Measurements from ENCODE around the gene SRSF8.
A peak's percentile ranks its signal among the peaks of the same experiment; 100 is the strongest.
"Not testable (repeated sequence)": the region's sequence is repeated elsewhere in the genome, so short reads cannot be mapped to it uniquely, and the experiment has no call there.

SRSF8 gene, protein sequence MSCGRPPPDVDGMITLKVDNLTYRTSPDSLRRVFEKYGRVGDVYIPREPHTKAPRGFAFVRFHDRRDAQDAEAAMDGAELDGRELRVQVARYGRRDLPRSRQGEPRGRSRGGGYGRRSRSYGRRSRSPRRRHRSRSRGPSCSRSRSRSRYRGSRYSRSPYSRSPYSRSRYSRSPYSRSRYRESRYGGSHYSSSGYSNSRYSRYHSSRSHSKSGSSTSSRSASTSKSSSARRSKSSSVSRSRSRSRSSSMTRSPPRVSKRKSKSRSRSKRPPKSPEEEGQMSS

GRCh38 chr11:95066716-95067038 is at the start of gene SRSF8:
TSS of gene SRSF8 (plus strand) at chr11:95066919. CDS start at chr11:95067227, 308 bp downstream.
- TF ChIP-seq MYC (IDR thresholded peaks at IDR 0.05; ENCODE audit: low read depth, low read length) = no peak
- TF ChIP-seq CTCF (IDR thresholded peaks at IDR 0.05; ENCODE audit: low read depth, low read length) = no peak
- no peak for TF ChIP-seq POLR2A (IDR thresholded peaks at IDR 0.05; ENCODE audit: extremely low read depth, insufficient read length)
- no peak for TF ChIP-seq MAX (IDR thresholded peaks at IDR 0.05; ENCODE audit: low read depth, low read length)
- no peak for DNase-seq (ENCODE audit: low read depth)
- H3K4me3 ChIP-seq (ENCODE audit: low read depth, low read length) = peak within 1 kb of the TSS; percentile 93

- not testable (repeated sequence) for H3K4me3 ChIP-seq (ENCODE audit: low read depth, low read length); DNase-seq (ENCODE audit: low read depth)
Observed at GRCh38 chr11:95021468-95021867, 45.3 kb upstream of the SRSF8 start.

DNA sequence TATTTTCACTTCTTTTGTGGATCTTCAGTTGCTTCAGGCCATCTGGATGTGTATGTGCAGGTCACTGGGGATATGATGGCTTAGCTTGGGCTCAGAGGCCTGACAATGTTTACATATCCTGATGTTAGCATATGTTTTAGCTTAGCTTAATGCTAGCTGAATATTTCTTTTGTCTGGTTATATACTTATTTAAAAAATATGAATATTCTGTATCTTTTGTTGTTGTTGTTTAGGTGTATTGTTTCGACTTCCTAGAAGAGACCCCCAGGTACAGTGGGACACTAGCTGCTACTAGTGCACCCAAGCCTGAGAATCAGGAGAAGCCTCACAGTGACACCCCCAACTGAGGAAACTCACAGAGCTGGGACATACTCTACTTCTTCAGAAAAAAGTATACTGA is 41.8 kb upstream of the SRSF8 start, which contains the start of gene KDM4E:
TSS of gene KDM4E (plus strand) at position 301 of the 400 bp plus-strand sequence. CDS start 300 bp downstream, outside the sequence.
- TF ChIP-seq CTCF (IDR thresholded peaks at IDR 0.05; ENCODE audit: low read depth, low read length) (no peak), MAX (IDR thresholded peaks at IDR 0.05; ENCODE audit: low read depth, low read length) (no peak), MYC (IDR thresholded peaks at IDR 0.05; ENCODE audit: low read depth, low read length) (no peak), POLR2A (IDR thresholded peaks at IDR 0.05; ENCODE audit: extremely low read depth, insufficient read length) (no peak)
- no peak within 1 kb of the TSS for H3K4me3 ChIP-seq (ENCODE audit: low read depth, low read length)
- no peak for DNase-seq (ENCODE audit: low read depth)

DNA sequence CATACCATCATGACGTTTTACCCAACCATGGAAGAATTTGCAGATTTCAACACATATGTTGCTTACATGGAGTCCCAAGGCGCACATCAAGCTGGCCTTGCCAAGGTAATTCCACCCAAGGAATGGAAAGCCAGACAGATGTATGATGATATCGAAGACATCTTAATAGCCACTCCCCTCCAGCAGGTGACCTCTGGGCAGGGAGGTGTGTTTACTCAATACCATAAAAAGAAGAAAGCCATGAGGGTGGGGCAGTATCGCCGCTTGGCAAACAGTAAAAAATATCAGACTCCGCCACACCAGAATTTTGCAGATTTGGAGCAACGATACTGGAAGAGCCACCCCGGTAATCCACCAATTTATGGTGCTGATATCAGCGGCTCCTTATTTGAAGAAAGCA is 41.1 kb upstream of the SRSF8 start:
- DNase-seq (ENCODE audit: low read depth); H3K4me3 ChIP-seq (ENCODE audit: low read depth, low read length): not testable (repeated sequence)

GRCh38 chr11:95028357-95028756 is 38.4 kb upstream of the SRSF8 start:
- DNase-seq (ENCODE audit: low read depth) = no peak
- no peak overlapping the region for H3K4me3 ChIP-seq (ENCODE audit: low read depth, low read length)
- TF ChIP-seq CTCF (IDR thresholded peaks at IDR 0.05; ENCODE audit: low read depth, low read length) (no peak), MAX (IDR thresholded peaks at IDR 0.05; ENCODE audit: low read depth, low read length) (no peak), POLR2A (IDR thresholded peaks at IDR 0.05; ENCODE audit: extremely low read depth, insufficient read length) (no peak), MYC (IDR thresholded peaks at IDR 0.05; ENCODE audit: low read depth, low read length) (no peak)

DNA sequence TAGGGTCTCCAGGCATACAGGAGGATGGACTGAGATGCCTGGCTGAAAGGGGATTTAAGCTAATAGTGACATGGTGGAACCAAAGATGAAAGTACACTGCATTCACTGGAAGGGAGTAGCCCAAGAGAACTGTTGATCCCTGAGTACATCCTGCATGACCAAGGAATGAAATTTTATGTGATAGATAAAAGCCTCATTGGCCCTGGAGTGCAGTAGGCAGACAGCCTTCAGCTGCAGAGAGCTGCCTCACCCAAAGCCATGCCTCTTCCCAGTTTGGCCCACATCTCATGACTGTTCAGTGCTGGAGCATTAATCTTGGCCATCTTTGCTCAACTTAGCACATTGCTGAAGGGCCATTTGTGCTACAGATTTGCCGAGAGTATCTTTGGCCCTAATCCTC is 33.7 kb upstream of the SRSF8 start:
- no peak for DNase-seq (ENCODE audit: low read depth)
- no peak overlapping the region for H3K4me3 ChIP-seq (ENCODE audit: low read depth, low read length)
- TF ChIP-seq MAX (IDR thresholded peaks at IDR 0.05; ENCODE audit: low read depth, low read length) = no peak
- no peak for TF ChIP-seq MYC (IDR thresholded peaks at IDR 0.05; ENCODE audit: low read depth, low read length)
- TF ChIP-seq CTCF (IDR thresholded peaks at IDR 0.05; ENCODE audit: low read depth, low read length) = no peak
- no peak for TF ChIP-seq POLR2A (IDR thresholded peaks at IDR 0.05; ENCODE audit: extremely low read depth, insufficient read length)

DNA sequence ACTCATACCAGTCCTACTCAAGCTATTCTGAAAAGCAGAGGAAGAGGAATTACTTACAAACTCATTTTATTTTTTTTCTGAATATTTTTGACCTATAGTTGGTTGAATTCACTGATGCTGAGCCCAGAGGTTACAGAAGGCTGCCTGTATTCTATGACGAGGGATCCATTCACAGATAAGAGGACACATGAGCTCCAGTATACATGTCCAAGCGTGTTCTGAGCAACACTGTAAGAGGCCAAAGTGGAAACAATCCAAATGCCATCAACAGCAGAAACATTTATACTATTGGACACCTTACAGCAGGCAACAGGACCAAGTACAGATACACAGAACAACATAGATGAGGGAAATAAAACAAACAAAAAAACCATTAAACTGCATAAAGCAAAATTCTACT is 31.4 kb upstream of the SRSF8 start:
- no peak for DNase-seq (ENCODE audit: low read depth)
- H3K4me3 ChIP-seq (ENCODE audit: low read depth, low read length) = no peak overlapping the region
- TF ChIP-seq POLR2A (IDR thresholded peaks at IDR 0.05; ENCODE audit: extremely low read depth, insufficient read length) (no peak), MYC (IDR thresholded peaks at IDR 0.05; ENCODE audit: low read depth, low read length) (no peak), MAX (IDR thresholded peaks at IDR 0.05; ENCODE audit: low read depth, low read length) (no peak), CTCF (IDR thresholded peaks at IDR 0.05; ENCODE audit: low read depth, low read length) (no peak)

DNA sequence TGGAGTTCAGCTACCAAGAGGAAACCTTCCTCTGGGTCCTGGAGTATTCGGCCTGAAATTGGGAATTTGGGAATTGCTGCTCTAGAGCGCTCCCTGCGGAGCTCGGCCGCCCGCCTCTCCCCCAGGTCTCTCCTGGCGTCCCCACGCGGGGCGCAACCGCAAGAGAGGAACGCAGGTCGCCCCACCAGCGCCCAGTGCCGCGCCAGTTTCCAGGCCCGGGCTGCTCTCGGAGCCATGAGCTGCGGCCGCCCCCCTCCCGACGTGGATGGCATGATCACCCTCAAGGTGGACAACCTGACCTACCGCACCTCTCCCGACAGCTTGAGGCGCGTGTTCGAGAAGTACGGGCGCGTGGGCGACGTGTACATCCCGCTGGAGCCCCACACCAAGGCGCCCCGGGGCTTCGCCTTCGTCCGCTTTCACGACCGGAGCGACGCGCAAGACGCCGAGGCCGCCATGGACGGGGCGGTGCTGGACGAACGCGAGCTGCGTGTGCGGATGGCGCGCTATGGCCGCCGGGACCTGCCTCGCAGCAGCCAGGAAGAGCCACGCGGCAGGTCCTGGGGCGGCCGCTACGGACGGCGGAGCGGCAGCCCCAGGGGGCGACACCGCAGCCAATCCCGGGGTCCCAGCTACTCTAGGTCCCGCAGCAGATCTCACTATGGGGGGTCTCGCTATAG is 29.2 kb upstream of the SRSF8 start:
- DNase-seq (ENCODE audit: low read depth) = not testable (repeated sequence)

More for the DNA sequence above, 29.2 kb upstream of the SRSF8 start:
- H3K4me3 ChIP-seq (ENCODE audit: low read depth, low read length) = not testable (repeated sequence)
